GM12872 (cell line): ENCODE results near the gene STXBP4.

ENCODE experiments used
- TF ChIP-seq, protein P1 (sequence below): IDR thresholded peaks from 3 replicates; pipeline ENCODE4 v1.5.1; 2011; ENCODE audit warnings: low read depth, mild to moderate bottlenecking, low read length, moderate library complexity; ENCODE audit not compliant: insufficient read depth

The STXBP4 gene

DNA sequence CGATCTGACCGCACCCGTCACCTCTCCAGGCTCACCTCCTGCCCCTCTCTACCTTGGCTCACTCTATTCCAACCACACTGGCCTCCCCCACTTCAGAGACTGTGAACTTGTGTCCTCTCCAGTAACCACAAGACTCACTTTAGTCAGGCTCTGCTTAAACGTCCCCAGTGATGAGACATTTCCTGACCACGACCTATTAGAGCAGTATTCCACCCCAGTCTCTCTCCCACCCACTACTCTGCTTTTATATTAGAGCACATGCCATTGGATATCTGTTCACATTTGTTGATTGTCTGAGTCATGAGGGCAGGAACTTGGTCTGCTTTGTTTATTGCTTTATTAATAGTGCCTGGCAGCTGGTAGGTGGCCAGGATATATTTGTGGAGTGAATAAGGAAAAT, 20.2 kb upstream of the STXBP4 start:
- TF ChIP-seq, protein P1, sequence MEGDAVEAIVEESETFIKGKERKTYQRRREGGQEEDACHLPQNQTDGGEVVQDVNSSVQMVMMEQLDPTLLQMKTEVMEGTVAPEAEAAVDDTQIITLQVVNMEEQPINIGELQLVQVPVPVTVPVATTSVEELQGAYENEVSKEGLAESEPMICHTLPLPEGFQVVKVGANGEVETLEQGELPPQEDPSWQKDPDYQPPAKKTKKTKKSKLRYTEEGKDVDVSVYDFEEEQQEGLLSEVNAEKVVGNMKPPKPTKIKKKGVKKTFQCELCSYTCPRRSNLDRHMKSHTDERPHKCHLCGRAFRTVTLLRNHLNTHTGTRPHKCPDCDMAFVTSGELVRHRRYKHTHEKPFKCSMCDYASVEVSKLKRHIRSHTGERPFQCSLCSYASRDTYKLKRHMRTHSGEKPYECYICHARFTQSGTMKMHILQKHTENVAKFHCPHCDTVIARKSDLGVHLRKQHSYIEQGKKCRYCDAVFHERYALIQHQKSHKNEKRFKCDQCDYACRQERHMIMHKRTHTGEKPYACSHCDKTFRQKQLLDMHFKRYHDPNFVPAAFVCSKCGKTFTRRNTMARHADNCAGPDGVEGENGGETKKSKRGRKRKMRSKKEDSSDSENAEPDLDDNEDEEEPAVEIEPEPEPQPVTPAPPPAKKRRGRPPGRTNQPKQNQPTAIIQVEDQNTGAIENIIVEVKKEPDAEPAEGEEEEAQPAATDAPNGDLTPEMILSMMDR: no peak

DNA sequence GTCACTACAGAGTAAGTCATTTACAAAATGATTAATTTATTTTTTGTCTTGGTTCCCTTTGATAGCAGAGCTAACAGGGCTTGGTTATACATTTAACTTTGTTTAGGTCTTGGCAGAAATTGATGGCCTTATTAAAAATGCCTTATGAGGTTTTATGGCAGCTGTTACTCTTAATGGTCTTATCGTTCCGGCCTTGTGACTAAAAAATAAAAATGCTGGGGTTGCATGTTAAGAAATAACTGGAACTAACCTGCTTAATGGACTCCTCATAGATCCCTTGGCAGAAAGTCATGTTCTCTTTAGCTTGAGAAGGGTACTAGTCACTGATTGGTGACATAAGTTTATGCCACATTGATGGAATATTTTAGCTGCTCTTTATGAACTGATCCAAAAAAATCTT, 18.4 kb upstream of the STXBP4 start:
- TF ChIP-seq, protein P1: no peak

DNA sequence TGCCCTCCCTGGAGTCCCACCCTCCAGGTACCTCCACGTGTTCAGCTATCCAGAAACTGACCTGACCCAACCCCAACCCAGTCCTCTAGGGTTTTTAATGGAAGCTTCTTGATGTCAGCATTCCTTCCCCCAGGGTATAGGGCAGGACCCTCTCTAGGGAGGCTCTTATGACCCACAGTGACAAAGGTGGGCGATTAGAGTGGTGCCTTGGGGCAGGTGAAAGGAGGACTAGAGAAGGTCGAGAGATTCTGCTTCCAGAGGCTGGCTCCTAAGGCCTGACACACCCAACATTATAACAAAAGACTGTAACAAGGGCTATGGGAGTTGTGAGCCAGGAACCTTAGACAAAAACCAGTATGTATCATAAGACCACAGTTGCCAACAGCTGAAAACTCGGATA, 17.3 kb upstream of the STXBP4 start:
- TF ChIP-seq, protein P1: no peak

DNA sequence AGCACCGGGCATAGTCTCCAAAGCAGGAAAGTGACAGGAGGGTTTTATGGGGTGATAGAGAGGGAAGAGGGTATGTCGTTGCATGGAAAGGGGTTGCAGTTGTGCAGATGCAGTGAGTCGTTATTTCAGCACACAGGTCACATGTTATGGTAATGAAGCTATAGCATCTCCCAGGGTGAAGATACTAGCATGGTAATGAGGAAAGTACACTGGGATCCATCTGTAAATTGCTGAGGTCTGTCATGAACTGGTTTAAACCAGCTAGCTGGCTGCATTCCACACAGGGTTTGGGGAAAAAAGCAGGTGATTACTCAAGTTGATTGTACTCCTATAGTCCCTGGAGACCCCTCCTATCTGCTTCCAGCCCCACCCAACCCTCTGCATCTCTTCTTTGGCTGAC, 11.8 kb upstream of the STXBP4 start:
- TF ChIP-seq, protein P1: no peak

DNA sequence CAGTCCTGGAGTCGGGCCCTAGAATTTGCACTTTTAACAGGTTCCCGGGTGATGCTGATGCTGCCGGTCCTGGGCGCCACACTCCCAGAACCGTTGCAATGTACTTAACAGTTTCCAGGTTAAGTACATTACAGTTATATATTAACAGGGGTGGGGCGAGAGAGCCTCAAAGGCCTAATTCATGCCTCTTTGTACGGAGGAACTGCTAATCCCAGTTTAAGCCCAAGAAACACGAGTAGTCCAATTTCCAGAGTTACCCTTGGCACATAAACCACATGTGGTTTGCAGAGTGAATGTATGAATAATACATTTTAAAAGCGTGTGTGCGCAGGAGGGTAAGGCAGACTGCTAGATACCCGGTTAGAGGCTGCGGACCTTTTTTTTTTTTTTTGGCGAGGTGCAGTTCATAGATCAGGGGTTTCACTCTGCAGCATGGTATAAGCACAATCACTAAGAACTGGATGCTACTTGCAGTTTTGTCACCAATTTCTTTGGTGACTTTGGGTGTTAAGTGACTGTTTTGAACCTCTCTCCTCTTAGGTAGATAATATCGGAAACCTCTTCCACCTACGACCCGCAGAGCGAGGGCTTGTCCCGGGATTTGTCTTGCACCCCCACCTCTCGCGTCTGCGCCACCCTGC, 824 bp upstream of the STXBP4 start:
- TF ChIP-seq, protein P1: peak; percentile 62

DNA sequence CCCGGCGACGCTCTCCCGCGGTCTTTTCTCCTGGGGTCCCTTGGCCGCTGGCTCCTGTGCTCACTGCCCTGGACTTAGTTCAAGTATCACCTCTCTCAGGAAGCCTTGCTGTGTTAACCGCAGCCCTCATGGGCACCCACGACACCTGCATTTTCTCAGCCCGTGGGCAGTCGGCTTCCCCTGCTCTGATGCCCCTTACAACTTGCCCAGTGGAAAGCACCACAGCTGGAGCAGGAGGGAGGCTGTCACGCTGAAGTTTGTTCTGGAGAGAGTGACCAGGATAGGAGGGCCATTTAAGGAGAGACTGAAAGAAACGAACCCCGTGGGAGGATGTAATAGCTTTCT, 395 bp downstream of the STXBP4 start:
- TF ChIP-seq, protein P1: no peak

DNA sequence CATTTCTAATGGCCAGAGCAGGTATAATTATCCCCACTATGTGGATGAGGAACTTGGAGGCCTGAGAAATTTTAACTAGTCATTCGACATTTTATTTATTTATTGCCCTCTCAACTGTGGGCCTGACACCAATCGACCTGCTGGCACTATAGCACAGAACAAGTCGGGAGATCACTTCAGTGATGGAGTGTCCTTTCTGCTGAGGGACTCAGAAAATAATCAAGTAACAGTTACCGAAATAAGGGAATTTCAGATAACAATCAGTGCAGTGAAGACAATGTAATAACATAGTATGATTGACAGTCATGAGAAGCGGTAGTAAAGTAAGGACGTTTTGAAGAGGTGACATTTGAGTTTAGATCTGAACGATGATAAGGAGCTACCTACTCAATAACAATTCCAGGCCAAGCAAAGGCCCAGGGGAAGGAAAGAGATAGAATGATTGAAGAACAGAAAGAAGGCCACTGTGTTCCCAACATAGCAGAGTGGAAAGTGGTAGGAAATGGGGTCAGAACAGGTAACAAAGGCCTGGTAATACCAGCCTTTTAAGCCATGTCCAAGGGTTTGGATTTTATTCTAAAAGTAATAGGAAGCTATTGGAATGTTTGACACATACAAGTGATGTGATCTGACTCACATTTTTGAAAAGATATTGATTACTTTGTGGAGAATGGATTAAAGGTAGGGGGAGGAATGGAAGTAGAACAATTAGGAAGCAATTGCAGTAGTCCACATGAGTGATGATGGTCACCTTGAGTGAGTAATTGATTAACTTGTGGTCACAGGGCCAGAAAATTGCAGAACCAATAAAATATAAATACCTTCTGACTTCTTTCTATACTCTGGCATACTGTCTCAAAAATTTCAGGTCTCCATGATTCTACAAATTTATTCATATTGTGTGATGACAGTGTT, 1.4 kb downstream of the STXBP4 start:
- TF ChIP-seq, protein P1: no peak
